ENCODE results near the gene PM20D1.

DNA sequence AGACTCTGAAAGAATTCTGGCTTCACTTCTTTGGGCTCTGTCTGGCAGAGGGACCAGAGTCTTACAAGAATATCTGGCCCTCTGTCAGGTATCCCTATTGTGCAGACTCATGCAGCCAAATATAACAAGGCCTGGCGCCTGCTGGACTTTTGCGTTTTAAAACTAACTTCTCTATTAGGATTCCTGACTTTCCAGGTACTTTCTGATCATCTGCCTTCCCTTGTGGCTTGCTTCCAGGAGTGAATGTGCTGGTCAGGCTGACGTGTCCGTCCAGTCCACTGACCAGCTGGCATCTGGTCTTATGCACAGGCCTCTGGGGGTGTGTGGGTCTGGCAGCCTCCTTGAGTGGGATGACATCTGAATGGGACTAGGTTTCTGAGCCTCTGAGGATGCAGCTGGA is 66.0 kb downstream of the PM20D1 start:
- TF ChIP-seq POLR2AphosphoS5 (IDR thresholded peaks at IDR 0.05): no peak
- TF ChIP-seq, protein P1, sequence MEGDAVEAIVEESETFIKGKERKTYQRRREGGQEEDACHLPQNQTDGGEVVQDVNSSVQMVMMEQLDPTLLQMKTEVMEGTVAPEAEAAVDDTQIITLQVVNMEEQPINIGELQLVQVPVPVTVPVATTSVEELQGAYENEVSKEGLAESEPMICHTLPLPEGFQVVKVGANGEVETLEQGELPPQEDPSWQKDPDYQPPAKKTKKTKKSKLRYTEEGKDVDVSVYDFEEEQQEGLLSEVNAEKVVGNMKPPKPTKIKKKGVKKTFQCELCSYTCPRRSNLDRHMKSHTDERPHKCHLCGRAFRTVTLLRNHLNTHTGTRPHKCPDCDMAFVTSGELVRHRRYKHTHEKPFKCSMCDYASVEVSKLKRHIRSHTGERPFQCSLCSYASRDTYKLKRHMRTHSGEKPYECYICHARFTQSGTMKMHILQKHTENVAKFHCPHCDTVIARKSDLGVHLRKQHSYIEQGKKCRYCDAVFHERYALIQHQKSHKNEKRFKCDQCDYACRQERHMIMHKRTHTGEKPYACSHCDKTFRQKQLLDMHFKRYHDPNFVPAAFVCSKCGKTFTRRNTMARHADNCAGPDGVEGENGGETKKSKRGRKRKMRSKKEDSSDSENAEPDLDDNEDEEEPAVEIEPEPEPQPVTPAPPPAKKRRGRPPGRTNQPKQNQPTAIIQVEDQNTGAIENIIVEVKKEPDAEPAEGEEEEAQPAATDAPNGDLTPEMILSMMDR (IDR thresholded peaks at IDR 0.05): no peak
- TF ChIP-seq POLR2A (IDR thresholded peaks at IDR 0.05): no peak
